H9 (cell line): ENCODE measurements around the gene ABHD8. TPM values are rescaled to one million over a fixed set of nuclear protein-coding genes. Genes with fewer than 3 reads are reported as not detected.
A peak's percentile ranks its signal among the peaks of the same experiment; 100 is the strongest.

Experiments
- DNase-seq: peaks from one replicate; pipeline ENCODE4 v3.0.0-alpha.2; 2017
- H2AFZ ChIP-seq: one replicate; pipeline ENCODE4 v1.6.1; 2013; ENCODE audit warnings: mild to moderate bottlenecking, low read length, control low read depth, moderate library complexity
- H2AK5ac ChIP-seq: 2 replicates; pipeline ENCODE4 v1.6.1; 2013; ENCODE audit warnings: low read length, control low read depth, mixed read lengths; ENCODE audit not compliant: insufficient read length
- H2BK120ac ChIP-seq: one replicate; pipeline ENCODE4 v1.6.1; 2013; ENCODE audit warnings: low read depth, mild to moderate bottlenecking, low read length, control low read depth, inconsistent platforms; ENCODE audit not compliant: poor library complexity, severe bottlenecking
- H2BK12ac ChIP-seq: 2 replicates; pipeline ENCODE4 v1.6.1; 2013; ENCODE audit warnings: low read length, control low read depth, mixed read lengths, low read depth; ENCODE audit not compliant: insufficient read length
- H2BK15ac ChIP-seq: 2 replicates; pipeline ENCODE4 v1.6.1; 2013; ENCODE audit warnings: low read depth, low read length, control low read depth
- H2BK20ac ChIP-seq: one replicate; pipeline ENCODE4 v1.6.1; 2013; ENCODE audit warnings: low read depth, mild to moderate bottlenecking, low read length, control low read depth, inconsistent platforms; ENCODE audit not compliant: poor library complexity, severe bottlenecking
- H2BK5ac ChIP-seq: 2 replicates; pipeline ENCODE4 v1.6.1; 2013; ENCODE audit warnings: low read length, control low read depth, mixed read lengths; ENCODE audit not compliant: insufficient read length
- H3K14ac ChIP-seq: 2 replicates; pipeline ENCODE4 v1.6.1; 2013; ENCODE audit warnings: low read length, control low read depth; ENCODE audit not compliant: insufficient read depth
- H3K18ac ChIP-seq: 2 replicates; pipeline ENCODE4 v1.6.1; 2013; ENCODE audit warnings: low read depth, mild to moderate bottlenecking, mixed read lengths, low read length, control low read depth; ENCODE audit not compliant: insufficient read length
- H3K23ac ChIP-seq: 2 replicates; pipeline ENCODE4 v1.6.1; 2013; ENCODE audit warnings: low read length, control low read depth, mixed read lengths, low read depth; ENCODE audit not compliant: insufficient read length
- H3K23me2 ChIP-seq: 2 replicates; pipeline ENCODE4 v1.6.1; 2013; ENCODE audit warnings: low read depth, mild to moderate bottlenecking, mixed read lengths, low read length, control low read depth; ENCODE audit not compliant: insufficient read length, poor library complexity, severe bottlenecking
- H3K27ac ChIP-seq: 2 replicates; pipeline ENCODE4 v1.5.1; 2013; ENCODE audit warnings: low read length, control low read depth, mixed read lengths, low read depth; ENCODE audit not compliant: insufficient read length
- H3K27me3 ChIP-seq: 2 replicates; pipeline ENCODE4 v1.6.1; 2013; ENCODE audit warnings: low read length, control low read depth, inconsistent platforms; ENCODE audit not compliant: insufficient read depth
- H3K4ac ChIP-seq: 2 replicates; pipeline ENCODE4 v1.6.1; 2013; ENCODE audit warnings: low read depth, mild to moderate bottlenecking, control low read depth, inconsistent platforms, low read length, moderate library complexity
- H3K4me1 ChIP-seq: 2 replicates; pipeline ENCODE4 v1.6.1; 2013; ENCODE audit warnings: low read length, control low read depth, inconsistent platforms; ENCODE audit not compliant: insufficient read depth
- H3K4me2 ChIP-seq: 2 replicates; pipeline ENCODE4 v1.6.1; 2013; ENCODE audit warnings: low read length, control low read depth, mixed read lengths; ENCODE audit not compliant: insufficient read length, insufficient read depth
- H3K56ac ChIP-seq: 2 replicates; pipeline ENCODE4 v1.6.1; 2013; ENCODE audit warnings: low read depth, mild to moderate bottlenecking, mixed read lengths, low read length, control low read depth; ENCODE audit not compliant: insufficient read length
- H3K79me1 ChIP-seq: 2 replicates; pipeline ENCODE4 v1.6.1; 2013; ENCODE audit warnings: low read depth, mild to moderate bottlenecking, moderate library complexity, low read length, control low read depth, inconsistent platforms; ENCODE audit not compliant: insufficient read depth, poor library complexity, severe bottlenecking
- H3K79me2 ChIP-seq: 2 replicates; pipeline ENCODE4 v1.6.1; 2013; ENCODE audit warnings: low read length, control low read depth, inconsistent platforms; ENCODE audit not compliant: insufficient read depth
- H3K9ac ChIP-seq: 2 replicates; pipeline ENCODE4 v1.6.1; 2013; ENCODE audit warnings: low read length, control low read depth, mixed read lengths; ENCODE audit not compliant: insufficient read length; ENCODE audit errors: extremely low read depth
- H3K9me3 ChIP-seq: one replicate; pipeline ENCODE4 v1.6.1; 2013; ENCODE audit warnings: low read depth, low read length, inconsistent platforms; ENCODE audit not compliant: control insufficient read depth
- H3T11ph ChIP-seq: one replicate; pipeline ENCODE4 v1.6.1; 2013; ENCODE audit warnings: mild to moderate bottlenecking, low read length, control low read depth, inconsistent platforms
- H4K20me1 ChIP-seq: one replicate; pipeline ENCODE4 v1.6.1; 2013; ENCODE audit not compliant: control insufficient read depth, insufficient read length, insufficient read depth
- H4K5ac ChIP-seq: 2 replicates; pipeline ENCODE4 v1.6.1; 2013; ENCODE audit warnings: low read depth, mild to moderate bottlenecking, mixed read lengths, low read length, control low read depth; ENCODE audit not compliant: insufficient read length
- H4K8ac ChIP-seq: replicated peaks from 2 replicates; pipeline ENCODE4 v1.6.1; 2013; ENCODE audit warnings: low read length, control low read depth, mixed read lengths, low read depth; ENCODE audit not compliant: insufficient read length
- H4K91ac ChIP-seq: 2 replicates; pipeline ENCODE4 v1.6.1; 2013; ENCODE audit warnings: low read depth, mild to moderate bottlenecking, moderate library complexity, mixed read lengths, low read length, control low read depth; ENCODE audit not compliant: insufficient read length
- H3K27ac Mint-ChIP-seq, 3 experiments: 2 replicates in 2 of 3; 3 replicates in 1 of 3; pipeline ENCODE4 v1.8.0; 2020 to 2021; ENCODE audit warnings: mixed read lengths in 3 of 3, mild to moderate bottlenecking in 1 of 3, moderate library complexity in 1 of 3
- H3K27me3 Mint-ChIP-seq: 2 replicates; pipeline ENCODE4 v1.8.0; 2021; ENCODE audit warnings: low read depth, mild to moderate bottlenecking, moderate library complexity, mixed read lengths
- H3K36me3 Mint-ChIP-seq, 3 experiments: 2 replicates in 2 of 3; 3 replicates in 1 of 3; pipeline ENCODE4 v1.8.0; 2020 to 2021; ENCODE audit warnings: low read depth in 3 of 3, mixed read lengths in 3 of 3; ENCODE audit not compliant: insufficient read depth in 1 of 3
- H3K4me1 Mint-ChIP-seq, 2 experiments: 2 replicates each; pipeline ENCODE4 v1.8.0; 2020; ENCODE audit warnings: mixed read lengths in 2 of 2
- H3K4me3 Mint-ChIP-seq, 2 experiments: 2 replicates in 1 of 2; 3 replicates in 1 of 2; pipeline ENCODE4 v1.8.0; 2020 to 2021; ENCODE audit warnings: mild to moderate bottlenecking in 2 of 2, mixed read lengths in 2 of 2, moderate library complexity in 1 of 2
- H3K9me3 Mint-ChIP-seq, 2 experiments: 2 replicates in 1 of 2; 3 replicates in 1 of 2; pipeline ENCODE4 v1.8.0; 2020; ENCODE audit warnings: mild to moderate bottlenecking in 2 of 2, mixed read lengths in 2 of 2, moderate library complexity in 1 of 2
- WGBS: extraction: QIAGEN DNeasy Blood & Tissue Kit; methylation state at CpG from one replicate; pipeline ENCODE4 v1.1.7; 2013; ENCODE audit warnings: missing lambda C conversion rate, low lambda C conversion rate, mixed read lengths; ENCODE audit not compliant: insufficient read length; ENCODE audit errors: extremely low coverage; 5-methylcytosine and 5-hydroxymethylcytosine counted together
- total RNA-seq: library from RNA; stranded (reverse); gene quantifications from 2 replicates; pipeline ENCODE4 v1.2.1, GENCODE V29; 2021
- TF ChIP-seq, protein P1 (sequence below): fragments of 200-600 bp; sonication (generic); conservative IDR thresholded peaks from 3 replicates; pipeline ENCODE4 v1.8.0; 2021; ENCODE audit warnings: antibody characterized with exemption, mild to moderate bottlenecking

Gene ABHD8
- total RNA-seq, 1 experiment from 2014 or later, result 11.7 TPM

- no peak overlapping the region for H4K91ac ChIP-seq
- H2AFZ ChIP-seq, result no peak overlapping the region
- peak; percentile 91 for DNase-seq
- Mint-ChIP-seq H3K4me1 (peaks cover 15 to 38% of the 10 kb centered on the region in 2 experiments), H3K27me3 (no peaks in the 10 kb centered on the region), H3K36me3 (peaks cover 10 to 32% (median 23%) of the 10 kb centered on the region in 3 experiments; a peak in 5 of 7 replicates), H3K9me3 (no peaks in the 10 kb centered on the region), H3K4me3 (peak overlapping the region; percentile 97 to 98; a peak in 4 of 5 replicates), H3K27ac (0 out of 7 replicates have a peak overlapping the region, but pooled peaks of 1 of the 3 experiments have one; percentile 25)
- no peak overlapping the region for H2BK20ac ChIP-seq
- no peak overlapping the region for H2AK5ac ChIP-seq
- H4K20me1 ChIP-seq, result no peaks in the 10 kb centered on the region
- H2BK5ac ChIP-seq, result no peak overlapping the region
- H4K8ac ChIP-seq, result no peak overlapping the region
- no peak overlapping the region for H3K56ac ChIP-seq
- H2BK12ac ChIP-seq, result no peak overlapping the region
- H3K14ac ChIP-seq, result no peak overlapping the region
- H3K23ac ChIP-seq, result no peak overlapping the region
- no peaks in the 10 kb centered on the region for H3K27me3 ChIP-seq
- peaks cover 19% of the 10 kb centered on the region for H3K23me2 ChIP-seq
- no peak overlapping the region for H3K27ac ChIP-seq
- H3K18ac ChIP-seq, result no peak overlapping the region
- no peak overlapping the region for H2BK120ac ChIP-seq
- no CpG with 5 or more reads among the region's 34 CpGs for WGBS
- H3K4ac ChIP-seq, result no peak overlapping the region
- H3K9ac ChIP-seq, result no peak overlapping the region
- no peaks in the 10 kb centered on the region for H3K9me3 ChIP-seq
- H3K79me1 ChIP-seq, result no peaks in the 10 kb centered on the region
- no peak overlapping the region for H3K4me2 ChIP-seq
- H2BK15ac ChIP-seq, result no peak overlapping the region
- H3K79me2 ChIP-seq, result no peaks in the 10 kb centered on the region
- H3T11ph ChIP-seq, result no peak overlapping the region
- H3K4me1 ChIP-seq, result peaks cover 2% of the 10 kb centered on the region; the same call in 1 of the 2 replicates
- TF ChIP-seq, protein P1, sequence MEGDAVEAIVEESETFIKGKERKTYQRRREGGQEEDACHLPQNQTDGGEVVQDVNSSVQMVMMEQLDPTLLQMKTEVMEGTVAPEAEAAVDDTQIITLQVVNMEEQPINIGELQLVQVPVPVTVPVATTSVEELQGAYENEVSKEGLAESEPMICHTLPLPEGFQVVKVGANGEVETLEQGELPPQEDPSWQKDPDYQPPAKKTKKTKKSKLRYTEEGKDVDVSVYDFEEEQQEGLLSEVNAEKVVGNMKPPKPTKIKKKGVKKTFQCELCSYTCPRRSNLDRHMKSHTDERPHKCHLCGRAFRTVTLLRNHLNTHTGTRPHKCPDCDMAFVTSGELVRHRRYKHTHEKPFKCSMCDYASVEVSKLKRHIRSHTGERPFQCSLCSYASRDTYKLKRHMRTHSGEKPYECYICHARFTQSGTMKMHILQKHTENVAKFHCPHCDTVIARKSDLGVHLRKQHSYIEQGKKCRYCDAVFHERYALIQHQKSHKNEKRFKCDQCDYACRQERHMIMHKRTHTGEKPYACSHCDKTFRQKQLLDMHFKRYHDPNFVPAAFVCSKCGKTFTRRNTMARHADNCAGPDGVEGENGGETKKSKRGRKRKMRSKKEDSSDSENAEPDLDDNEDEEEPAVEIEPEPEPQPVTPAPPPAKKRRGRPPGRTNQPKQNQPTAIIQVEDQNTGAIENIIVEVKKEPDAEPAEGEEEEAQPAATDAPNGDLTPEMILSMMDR, result no peak
- no peak overlapping the region for H4K5ac ChIP-seq
Observed at GRCh38 chr19:17339088-17339741, 36.0 kb upstream of the ABHD8 start.
